Fibroblast of lung (primary cell): Measurements from ENCODE around the gene PLA2G4F. TPM values are rescaled to one million over a fixed set of nuclear protein-coding genes. Genes with fewer than 3 reads are reported as not detected.

Experiments
- DNase-seq, 2 donors: peaks; one replicate each; pipeline versions ENCODE4 v3.0.0 to v3.0.0-alpha.2; 2010; ENCODE audit warnings: low read depth in 2 of 2
- H2AFZ ChIP-seq: 2 replicates; pipeline ENCODE4 v1.5.1; 2012; ENCODE audit warnings: low read length, control low read depth, inconsistent platforms
- H3K27ac ChIP-seq: 2 replicates; pipeline ENCODE4 v1.5.1; 2011; ENCODE audit warnings: low read length, control low read depth; ENCODE audit not compliant: insufficient read depth
- H3K27me3 ChIP-seq: 2 replicates; pipeline ENCODE4 v1.5.1; 2011; ENCODE audit warnings: mild to moderate bottlenecking, low read length; ENCODE audit not compliant: control insufficient read depth, insufficient read depth
- H3K36me3 ChIP-seq: 2 replicates; pipeline ENCODE4 v1.5.1; 2011; ENCODE audit warnings: low read length; ENCODE audit not compliant: control insufficient read depth, insufficient read depth
- H3K4me1 ChIP-seq: 2 replicates; pipeline ENCODE4 v1.5.1; 2011; ENCODE audit warnings: low read length; ENCODE audit not compliant: control insufficient read depth, insufficient read depth; ENCODE audit errors: extremely low read depth
- H3K4me2 ChIP-seq: 2 replicates; pipeline ENCODE4 v1.5.1; 2011; ENCODE audit warnings: low read length, control low read depth; ENCODE audit not compliant: insufficient read depth; ENCODE audit errors: extremely low read depth
- H3K4me3 ChIP-seq, 4 experiments: fragments of 200-600 bp in 1 of 4; sonication (generic) in 1 of 4; replicated peaks in 1 of 4; 2 replicates each; pipeline ENCODE4 v1.5.1; 2011 to 2016; ENCODE audit warnings: low read length in 4 of 4, low read depth in 3 of 4, mild to moderate bottlenecking in 3 of 4, control low read depth in 2 of 4, inconsistent platforms in 1 of 4, mixed read lengths in 1 of 4; ENCODE audit not compliant: insufficient read depth in 1 of 4; ENCODE audit errors: control extremely low read depth in 1 of 4
- H3K79me2 ChIP-seq: 2 replicates; pipeline ENCODE4 v1.5.1; 2012; ENCODE audit warnings: mild to moderate bottlenecking, low read length, inconsistent platforms; ENCODE audit not compliant: control insufficient read depth, insufficient read depth
- H3K9ac ChIP-seq: 2 replicates; pipeline ENCODE4 v1.5.1; 2011; ENCODE audit warnings: mild to moderate bottlenecking, low read length, control low read depth; ENCODE audit not compliant: insufficient read depth
- H3K9me3 ChIP-seq: 2 replicates; pipeline ENCODE4 v1.5.1; 2012; ENCODE audit warnings: low read depth, low read length; ENCODE audit not compliant: control insufficient read depth, insufficient read depth
- H4K20me1 ChIP-seq: 2 replicates; pipeline ENCODE4 v1.5.1; 2011; ENCODE audit warnings: low read length; ENCODE audit not compliant: control insufficient read depth, insufficient read depth; ENCODE audit errors: extremely low read depth
- EZH2 ChIP-seq: IDR thresholded peaks from 2 replicates; pipeline ENCODE4 v1.5.1; 2012; ENCODE audit warnings: low read length, control low read depth, mild to moderate bottlenecking; ENCODE audit errors: missing control alignments
- polyA plus RNA-seq, 2 donors: library from polyadenylated mRNA; depleted of rRNA in 1 of 2; stranded (reverse) in 1 of 2; unstranded in 1 of 2; fragments of >200 nt; gene quantifications; 2 replicates each; pipeline ENCODE4 v1.2.1, GENCODE V29; 2011 to 2012; ENCODE audit warnings: missing spikeins in 1 of 2
- total RNA-seq: library from RNA; depleted of rRNA; stranded (reverse); fragments of >200 nt; gene quantifications from 2 replicates; pipeline ENCODE4 v1.2.1, GENCODE V29; 2014
- TF ChIP-seq, protein P1 (sequence below), 2 donors: IDR thresholded peaks in 1 of 2; conservative IDR thresholded peaks in 1 of 2; 1 replicate in 1 of 2; 2 replicates in 1 of 2; pipeline ENCODE4 v1.5.1; 2011 to 2012; ENCODE audit warnings: low read length in 2 of 2, control low read depth in 1 of 2, inconsistent platforms in 1 of 2, low read depth in 1 of 2, mild to moderate bottlenecking in 1 of 2

PLA2G4F gene
- total and polyA plus RNA-seq, 2 donors (not counting 1 experiment from before 2014, with no cell fraction given) = not detected

DNA sequence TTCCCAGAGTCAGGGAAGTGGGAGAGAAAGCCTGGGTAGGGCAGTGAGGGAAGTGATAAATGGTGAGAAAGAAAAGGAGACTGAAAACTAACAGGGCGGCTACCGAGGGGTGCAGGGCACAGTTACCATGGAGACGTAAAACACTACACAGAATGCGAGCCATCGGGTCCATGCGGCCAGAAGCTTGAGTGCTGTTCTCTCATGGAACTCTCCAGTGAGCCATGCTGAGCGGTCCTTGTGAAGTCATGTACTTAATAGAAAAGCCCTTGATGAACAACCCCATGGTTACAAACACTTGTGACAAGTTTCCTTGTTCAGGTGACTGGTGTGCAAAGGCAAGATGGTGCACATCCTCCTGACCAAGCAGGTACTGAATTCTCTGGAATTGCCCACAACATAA lies 3.7 kb upstream of the PLA2G4F start:
- Histone ChIP-seq H3K9me3 (no peaks in the 10 kb centered on the region), H3K27me3 (no peaks in the 10 kb centered on the region), H3K27ac (no peak overlapping the region), H3K4me1 (peaks cover 2% of the 10 kb centered on the region), H3K79me2 (no peaks in the 10 kb centered on the region), H3K4me3 (no peak overlapping the region), H3K36me3 (peaks cover 29% of the 10 kb centered on the region), H3K4me2 (no peak overlapping the region), H3K9ac (no peak overlapping the region), H2AFZ (no peak overlapping the region), H4K20me1 (no peaks in the 10 kb centered on the region)
- TF ChIP-seq EZH2 = no peak
- TF ChIP-seq, protein P1, sequence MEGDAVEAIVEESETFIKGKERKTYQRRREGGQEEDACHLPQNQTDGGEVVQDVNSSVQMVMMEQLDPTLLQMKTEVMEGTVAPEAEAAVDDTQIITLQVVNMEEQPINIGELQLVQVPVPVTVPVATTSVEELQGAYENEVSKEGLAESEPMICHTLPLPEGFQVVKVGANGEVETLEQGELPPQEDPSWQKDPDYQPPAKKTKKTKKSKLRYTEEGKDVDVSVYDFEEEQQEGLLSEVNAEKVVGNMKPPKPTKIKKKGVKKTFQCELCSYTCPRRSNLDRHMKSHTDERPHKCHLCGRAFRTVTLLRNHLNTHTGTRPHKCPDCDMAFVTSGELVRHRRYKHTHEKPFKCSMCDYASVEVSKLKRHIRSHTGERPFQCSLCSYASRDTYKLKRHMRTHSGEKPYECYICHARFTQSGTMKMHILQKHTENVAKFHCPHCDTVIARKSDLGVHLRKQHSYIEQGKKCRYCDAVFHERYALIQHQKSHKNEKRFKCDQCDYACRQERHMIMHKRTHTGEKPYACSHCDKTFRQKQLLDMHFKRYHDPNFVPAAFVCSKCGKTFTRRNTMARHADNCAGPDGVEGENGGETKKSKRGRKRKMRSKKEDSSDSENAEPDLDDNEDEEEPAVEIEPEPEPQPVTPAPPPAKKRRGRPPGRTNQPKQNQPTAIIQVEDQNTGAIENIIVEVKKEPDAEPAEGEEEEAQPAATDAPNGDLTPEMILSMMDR (conservative IDR thresholded peaks at IDR 0.05 in 1 of 2, IDR thresholded peaks at IDR 0.05 in 1 of 2; ENCODE audit: low read depth in 1 of 2, low read length in 2 of 2) = no peak
- no peak for DNase-seq

DNA sequence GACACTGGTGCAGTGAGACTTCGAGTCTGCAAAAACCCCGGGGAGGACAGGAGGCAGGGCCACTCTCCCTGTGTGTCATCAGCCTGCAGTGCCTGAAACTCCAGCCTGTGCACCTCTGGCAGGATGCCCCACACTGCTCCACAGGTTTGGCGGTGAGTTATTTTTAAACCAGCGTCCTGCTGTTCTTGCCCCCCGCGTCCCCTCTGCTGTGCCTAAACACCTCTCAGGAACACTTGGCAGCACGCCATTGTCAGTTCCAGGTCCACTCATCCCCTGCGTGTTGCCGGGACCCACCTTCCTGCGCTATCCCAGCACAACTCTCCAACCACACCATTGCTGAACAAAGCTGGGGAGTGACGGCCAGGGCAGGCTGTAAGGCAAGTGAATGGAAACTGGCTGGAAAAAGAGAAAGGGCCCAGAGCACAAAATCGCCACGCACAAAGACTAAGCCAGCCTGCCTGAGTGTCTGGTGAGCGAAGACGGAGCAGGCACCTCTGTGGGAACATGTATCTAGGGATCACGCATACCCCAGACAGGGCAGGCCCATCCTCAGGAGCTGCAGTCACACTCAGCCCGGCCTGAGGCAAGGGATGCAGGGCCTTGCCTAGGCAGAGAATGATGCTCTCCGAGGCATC lies 3.1 kb upstream of the PLA2G4F start:
- H3K79me2 ChIP-seq = no peaks in the 10 kb centered on the region
- H3K27ac ChIP-seq = no peak overlapping the region
- no peaks in the 10 kb centered on the region for H4K20me1 ChIP-seq
- peaks cover 2% of the 10 kb centered on the region for H3K4me1 ChIP-seq
- DNase-seq = no peak
- H3K9ac ChIP-seq = no peak overlapping the region
- H3K4me3 ChIP-seq = no peak overlapping the region
- H2AFZ ChIP-seq = no peak overlapping the region
- peaks cover 1% of the 10 kb centered on the region for H3K27me3 ChIP-seq
- no peak for TF ChIP-seq EZH2
- TF ChIP-seq, protein P1 (conservative IDR thresholded peaks at IDR 0.05 in 1 of 2, IDR thresholded peaks at IDR 0.05 in 1 of 2; ENCODE audit: low read depth in 1 of 2, low read length in 2 of 2) = no peak
- H3K36me3 ChIP-seq = peaks cover 29% of the 10 kb centered on the region
- no peak overlapping the region for H3K4me2 ChIP-seq
- no peaks in the 10 kb centered on the region for H3K9me3 ChIP-seq

GRCh38 chr15:42158941-42159340 lies 2.5 kb upstream of the PLA2G4F start:
- Histone ChIP-seq H3K9me3 (no peaks in the 10 kb centered on the region), H3K4me1 (peaks cover 2% of the 10 kb centered on the region), H2AFZ (no peak overlapping the region), H3K27me3 (peaks cover 5% of the 10 kb centered on the region), H3K36me3 (peaks cover 26% of the 10 kb centered on the region), H3K79me2 (no peaks in the 10 kb centered on the region), H3K27ac (no peak overlapping the region), H4K20me1 (no peaks in the 10 kb centered on the region), H3K4me3 (no peak overlapping the region), H3K4me2 (no peak overlapping the region), H3K9ac (no peak overlapping the region)
- DNase-seq = no peak
- no peak for TF ChIP-seq EZH2
- TF ChIP-seq, protein P1 (conservative IDR thresholded peaks at IDR 0.05 in 1 of 2, IDR thresholded peaks at IDR 0.05 in 1 of 2; ENCODE audit: low read depth in 1 of 2, low read length in 2 of 2) = no peak
